Measurements from ENCODE around the gene NLN.

NLN gene

DNA sequence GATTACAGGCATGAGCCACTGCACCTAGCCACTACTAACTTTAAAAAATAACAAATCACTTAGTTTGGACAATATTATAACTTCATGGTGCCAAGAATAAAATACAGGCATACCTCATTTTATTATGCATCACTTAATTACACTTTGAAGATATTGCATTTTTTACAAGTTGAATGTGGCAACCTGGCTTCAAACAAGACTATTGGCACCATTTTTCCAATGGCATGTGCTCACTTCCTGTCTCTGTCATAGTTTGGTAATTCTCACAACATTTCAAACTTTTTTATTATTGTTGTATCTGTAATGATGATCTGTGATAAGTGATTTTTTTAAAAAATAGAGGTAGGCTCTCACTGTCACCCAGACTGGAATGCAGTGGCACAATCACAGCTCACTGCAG, 154.5 kb downstream of the NLN start:
- H3F3A ChIP-seq (ENCODE audit: control insufficient read depth, insufficient read depth): no peaks in the 10 kb centered on the region
- H3K4me3 ChIP-seq (ENCODE audit: low read length): no peak overlapping the region
- H4K20me1 ChIP-seq (ENCODE audit: control insufficient read depth, insufficient read depth, low read depth, low read length): no peaks in the 10 kb centered on the region
- H3K27me3 ChIP-seq (ENCODE audit: control insufficient read depth, low read length): no peaks in the 10 kb centered on the region
- no peaks in the 10 kb centered on the region; the same call in 1 of the 2 replicates for H3K9me3 ChIP-seq (ENCODE audit: control insufficient read depth, insufficient read depth, low read length)
- H3K4me1 ChIP-seq (ENCODE audit: control insufficient read depth, low read length): no peaks in the 10 kb centered on the region
- H3K36me3 ChIP-seq (ENCODE audit: control insufficient read depth, low read length): no peaks in the 10 kb centered on the region
- H3K27ac ChIP-seq (ENCODE audit: low read depth, low read length): no peak overlapping the region
- H3K9me2 ChIP-seq (replicated peaks; ENCODE audit: control insufficient read depth, low read length): no peaks in the 10 kb centered on the region
- H3K4me2 ChIP-seq (ENCODE audit: low read length): no peak overlapping the region
- no peaks in the 10 kb centered on the region for H3K79me2 ChIP-seq (ENCODE audit: control insufficient read depth, low read length)
- TF ChIP-seq EZH2phosphoT487 (IDR thresholded peaks at IDR 0.05; ENCODE audit: borderline replicate concordance, low read length): no peak
- TF ChIP-seq, protein P1, sequence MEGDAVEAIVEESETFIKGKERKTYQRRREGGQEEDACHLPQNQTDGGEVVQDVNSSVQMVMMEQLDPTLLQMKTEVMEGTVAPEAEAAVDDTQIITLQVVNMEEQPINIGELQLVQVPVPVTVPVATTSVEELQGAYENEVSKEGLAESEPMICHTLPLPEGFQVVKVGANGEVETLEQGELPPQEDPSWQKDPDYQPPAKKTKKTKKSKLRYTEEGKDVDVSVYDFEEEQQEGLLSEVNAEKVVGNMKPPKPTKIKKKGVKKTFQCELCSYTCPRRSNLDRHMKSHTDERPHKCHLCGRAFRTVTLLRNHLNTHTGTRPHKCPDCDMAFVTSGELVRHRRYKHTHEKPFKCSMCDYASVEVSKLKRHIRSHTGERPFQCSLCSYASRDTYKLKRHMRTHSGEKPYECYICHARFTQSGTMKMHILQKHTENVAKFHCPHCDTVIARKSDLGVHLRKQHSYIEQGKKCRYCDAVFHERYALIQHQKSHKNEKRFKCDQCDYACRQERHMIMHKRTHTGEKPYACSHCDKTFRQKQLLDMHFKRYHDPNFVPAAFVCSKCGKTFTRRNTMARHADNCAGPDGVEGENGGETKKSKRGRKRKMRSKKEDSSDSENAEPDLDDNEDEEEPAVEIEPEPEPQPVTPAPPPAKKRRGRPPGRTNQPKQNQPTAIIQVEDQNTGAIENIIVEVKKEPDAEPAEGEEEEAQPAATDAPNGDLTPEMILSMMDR (IDR thresholded peaks at IDR 0.05; ENCODE audit: low read depth, low read length, poor library complexity, severe bottlenecking): no peak

DNA sequence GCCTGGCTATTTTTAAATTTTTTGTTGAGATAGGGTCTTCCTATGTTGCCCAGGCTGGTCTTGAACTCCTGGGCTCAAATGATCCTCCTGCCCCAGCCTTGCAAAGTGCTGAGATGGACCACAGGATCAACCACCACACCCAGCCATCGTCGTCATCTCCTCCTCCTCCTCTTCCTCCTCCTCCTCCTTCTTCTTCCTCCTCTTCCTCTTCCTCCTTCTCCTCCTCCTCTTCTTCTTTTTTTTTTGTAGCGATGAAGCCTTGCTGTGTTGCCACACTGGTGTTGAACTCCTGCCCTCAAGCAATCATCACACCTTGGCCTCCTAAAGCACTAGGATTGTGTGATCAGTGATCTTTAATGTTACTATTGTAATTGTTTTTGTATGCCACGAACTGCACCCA, 155.0 kb downstream of the NLN start:
- no peaks in the 10 kb centered on the region for H3K27me3 ChIP-seq (ENCODE audit: control insufficient read depth, low read length)
- no peaks in the 10 kb centered on the region for H3F3A ChIP-seq (ENCODE audit: control insufficient read depth, insufficient read depth)
- no peaks in the 10 kb centered on the region; the same call in 1 of the 2 replicates for H3K9me3 ChIP-seq (ENCODE audit: control insufficient read depth, insufficient read depth, low read length)
- H3K36me3 ChIP-seq (ENCODE audit: control insufficient read depth, low read length): no peaks in the 10 kb centered on the region
- no peaks in the 10 kb centered on the region for H3K9me2 ChIP-seq (replicated peaks; ENCODE audit: control insufficient read depth, low read length)
- H3K79me2 ChIP-seq (ENCODE audit: control insufficient read depth, low read length): no peaks in the 10 kb centered on the region
- no peak overlapping the region for H3K4me3 ChIP-seq (ENCODE audit: low read length)
- no peaks in the 10 kb centered on the region for H4K20me1 ChIP-seq (ENCODE audit: control insufficient read depth, insufficient read depth, low read depth, low read length)
- TF ChIP-seq EZH2phosphoT487 (IDR thresholded peaks at IDR 0.05; ENCODE audit: borderline replicate concordance, low read length): no peak
- TF ChIP-seq, protein P1 (IDR thresholded peaks at IDR 0.05; ENCODE audit: low read depth, low read length, poor library complexity, severe bottlenecking): no peak
- H3K4me1 ChIP-seq (ENCODE audit: control insufficient read depth, low read length): no peaks in the 10 kb centered on the region
- H3K4me2 ChIP-seq (ENCODE audit: low read length): no peak overlapping the region
- H3K27ac ChIP-seq (ENCODE audit: low read depth, low read length): no peak overlapping the region

All from DOHH2 (cell line).